K562 (cell line): Measurements from ENCODE around the gene FERMT3. TPM values are rescaled to one million over a fixed set of nuclear protein-coding genes. Genes with fewer than 3 reads are reported as not detected.

Experiments
- ARID1B ChIP-seq: fragments of 450-650 bp; IDR thresholded peaks from 2 replicates; pipeline ENCODE4 v1.6.1; 2016; ENCODE audit warnings: antibody characterized with exemption, mild to moderate bottlenecking, inconsistent platforms
- ASH1L ChIP-seq: fragments of 450-650 bp; IDR thresholded peaks from 2 replicates; pipeline ENCODE4 v1.6.1; 2018; ENCODE audit warnings: borderline replicate concordance, mild to moderate bottlenecking, low read depth; ENCODE audit not compliant: partially characterized antibody
- E2F6 ChIP-seq, 2 experiments: IDR thresholded peaks; 2 replicates each; pipeline ENCODE4 v1.6.1; 2011; ENCODE audit warnings: borderline replicate concordance in 1 of 2, control low read depth in 1 of 2, low read depth in 1 of 2, low read length in 1 of 2, mild to moderate bottlenecking in 1 of 2, mixed read lengths in 1 of 2, moderate library complexity in 1 of 2; ENCODE audit not compliant: insufficient read depth in 1 of 2, insufficient read length in 1 of 2, poor library complexity in 1 of 2, severe bottlenecking in 1 of 2; ENCODE audit errors: extremely low read depth in 1 of 2
- ESRRA ChIP-seq: fragments of 450-650 bp; IDR thresholded peaks from 2 replicates; pipeline ENCODE4 v1.6.1; 2014; ENCODE audit warnings: low read depth, mild to moderate bottlenecking, moderate library complexity, borderline replicate concordance
- ILK ChIP-seq: fragments of 450-650 bp; IDR thresholded peaks from 2 replicates; pipeline ENCODE4 v1.6.1; 2016; ENCODE audit warnings: missing genetic modification characterization, low read depth, mild to moderate bottlenecking, missing compliant biosample characterization, moderate library complexity, borderline replicate concordance
- MCM2 ChIP-seq: fragments of 450-650 bp; IDR thresholded peaks from 2 replicates; pipeline ENCODE4 v1.6.1; 2017; ENCODE audit warnings: low read depth, mild to moderate bottlenecking
- MIER1 ChIP-seq: fragments of 450-650 bp; IDR thresholded peaks from 2 replicates; pipeline ENCODE4 v1.6.1; 2016; ENCODE audit warnings: antibody characterized with exemption, mild to moderate bottlenecking, low read depth
- NCOA1 ChIP-seq: fragments of 450-650 bp; IDR thresholded peaks from 2 replicates; pipeline ENCODE4 v1.6.1; 2016; ENCODE audit warnings: low read depth
- SMAD1 ChIP-seq: fragments of 150-350 bp; IDR thresholded peaks from 2 replicates; pipeline ENCODE4 v1.6.1; 2014; ENCODE audit warnings: low read length, low read depth; ENCODE audit not compliant: partially characterized antibody
- SMARCE1 ChIP-seq: fragments of 450-650 bp; IDR thresholded peaks from 2 replicates; pipeline ENCODE4 v1.7.1; 2016; ENCODE audit warnings: mild to moderate bottlenecking
- SMC3 ChIP-seq: conservative IDR thresholded peaks from 2 replicates; pipeline ENCODE4 v1.6.1; 2011; ENCODE audit warnings: low read depth, low read length, improper control_type of control experiment; ENCODE audit not compliant: insufficient read depth
- STAG1 ChIP-seq: sonication (generic); formaldehyde crosslinking; IDR thresholded peaks from 2 replicates; pipeline ENCODE4 v1.5.0; 2020; ENCODE audit warnings: missing genetic modification reagents, borderline replicate concordance
- ZC3H8 ChIP-seq: fragments of 450-650 bp; IDR thresholded peaks from 2 replicates; pipeline ENCODE4 v1.6.1; 2017
- ZKSCAN8 ChIP-seq: fragments of 200-800 bp; sonication (Bioruptor generic); IDR thresholded peaks from 2 replicates; pipeline ENCODE4 v1.6.1; 2016; ENCODE audit warnings: missing genetic modification characterization, missing compliant biosample characterization
- ZNF121 ChIP-seq: sonication (generic); formaldehyde crosslinking; conservative IDR thresholded peaks from 2 replicates; pipeline ENCODE4 v1.8.0; 2022; ENCODE audit warnings: missing genetic modification reagents
- ZNF24 ChIP-seq: fragments of 450-650 bp; IDR thresholded peaks from 2 replicates; pipeline ENCODE4 v1.6.1; 2016
- polyA plus RNA-seq, 8 experiments: library from polyadenylated mRNA; depleted of rRNA in 4 of 8; stranded (reverse) in 5 of 8; unstranded in 3 of 8; fragments of >200 nt; fragmentation: Nextera tagmentation in 2 of 8; fragmentation: Illumina TruSeq in 1 of 8; extraction: Ambion mirVana in 2 of 8; extraction: Trizol in 1 of 8; gene quantifications; 2 replicates each; pipeline versions ENCODE4 v1.2.1 to v1.2.3, GENCODE V29; 2011 to 2014; ENCODE audit warnings: inconsistent platforms in 1 of 8, missing spikeins in 1 of 8
- total RNA-seq, 7 experiments: library from RNA; depleted of rRNA in 6 of 7; stranded (reverse); fragments of >200 nt in 6 of 7; fragmentation: Illumina TruSeq in 2 of 7; extraction: Trizol in 2 of 7; gene quantifications; 2 replicates each; pipeline versions ENCODE4 v1.2.1 to v1.2.3, GENCODE V29; 2011 to 2021; ENCODE audit warnings: low replicate concordance in 1 of 7
- TF ChIP-seq, protein P1 (sequence below): conservative IDR thresholded peaks from 2 replicates; pipeline ENCODE4 v1.6.1; 2011; ENCODE audit warnings: low read depth, mild to moderate bottlenecking, low read length; ENCODE audit not compliant: control insufficient read depth
- TF ChIP-seq, protein P2 (sequence below): sonication (generic); formaldehyde crosslinking; IDR thresholded peaks from 2 replicates; pipeline ENCODE4 v1.8.1; 2022; ENCODE audit warnings: missing genetic modification reagents
- TF ChIP-seq, protein P3 (sequence below): sonication (generic); formaldehyde crosslinking; IDR thresholded peaks from 2 replicates; pipeline ENCODE4 v1.8.0; 2022; ENCODE audit warnings: mild to moderate bottlenecking, missing genetic modification reagents
- TF ChIP-seq, protein P4 (sequence below): fragments of 250-450 bp; sonication (Bioruptor Pico); IDR thresholded peaks from 2 replicates; pipeline ENCODE4 v1.4.0; 2020; ENCODE audit warnings: mild to moderate bottlenecking, moderate library complexity

The FERMT3 gene
- total and polyA plus RNA-seq, 9 of the 15 experiments (the other 6 are each of a cell fraction or from before 2014, with no cell fraction given), result 3.2 to 275 (median 79.7) TPM

GRCh38 chr11:64245797-64246620 lies 39.5 kb downstream of the FERMT3 start (continued):
- peak; percentile 70 for TF ChIP-seq ARID1B
- TF ChIP-seq STAG1 (CRISPR knock-in tag), result no peak
- no peak for TF ChIP-seq NCOA1
- TF ChIP-seq, protein P1, sequence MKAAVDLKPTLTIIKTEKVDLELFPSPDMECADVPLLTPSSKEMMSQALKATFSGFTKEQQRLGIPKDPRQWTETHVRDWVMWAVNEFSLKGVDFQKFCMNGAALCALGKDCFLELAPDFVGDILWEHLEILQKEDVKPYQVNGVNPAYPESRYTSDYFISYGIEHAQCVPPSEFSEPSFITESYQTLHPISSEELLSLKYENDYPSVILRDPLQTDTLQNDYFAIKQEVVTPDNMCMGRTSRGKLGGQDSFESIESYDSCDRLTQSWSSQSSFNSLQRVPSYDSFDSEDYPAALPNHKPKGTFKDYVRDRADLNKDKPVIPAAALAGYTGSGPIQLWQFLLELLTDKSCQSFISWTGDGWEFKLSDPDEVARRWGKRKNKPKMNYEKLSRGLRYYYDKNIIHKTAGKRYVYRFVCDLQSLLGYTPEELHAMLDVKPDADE, result peak; percentile 26; the same call in 1 of the 2 replicates
- TF ChIP-seq, protein P2, sequence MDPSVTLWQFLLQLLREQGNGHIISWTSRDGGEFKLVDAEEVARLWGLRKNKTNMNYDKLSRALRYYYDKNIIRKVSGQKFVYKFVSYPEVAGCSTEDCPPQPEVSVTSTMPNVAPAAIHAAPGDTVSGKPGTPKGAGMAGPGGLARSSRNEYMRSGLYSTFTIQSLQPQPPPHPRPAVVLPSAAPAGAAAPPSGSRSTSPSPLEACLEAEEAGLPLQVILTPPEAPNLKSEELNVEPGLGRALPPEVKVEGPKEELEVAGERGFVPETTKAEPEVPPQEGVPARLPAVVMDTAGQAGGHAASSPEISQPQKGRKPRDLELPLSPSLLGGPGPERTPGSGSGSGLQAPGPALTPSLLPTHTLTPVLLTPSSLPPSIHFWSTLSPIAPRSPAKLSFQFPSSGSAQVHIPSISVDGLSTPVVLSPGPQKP (CRISPR knock-in tag), result no peak
- TF ChIP-seq ESRRA, result peak; percentile 11; the same call in 1 of the 2 replicates
- TF ChIP-seq, protein P3, sequence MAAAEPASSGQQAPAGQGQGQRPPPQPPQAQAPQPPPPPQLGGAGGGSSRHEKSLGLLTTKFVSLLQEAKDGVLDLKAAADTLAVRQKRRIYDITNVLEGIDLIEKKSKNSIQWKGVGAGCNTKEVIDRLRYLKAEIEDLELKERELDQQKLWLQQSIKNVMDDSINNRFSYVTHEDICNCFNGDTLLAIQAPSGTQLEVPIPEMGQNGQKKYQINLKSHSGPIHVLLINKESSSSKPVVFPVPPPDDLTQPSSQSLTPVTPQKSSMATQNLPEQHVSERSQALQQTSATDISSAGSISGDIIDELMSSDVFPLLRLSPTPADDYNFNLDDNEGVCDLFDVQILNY, result no peak
- TF ChIP-seq E2F6 (IDR thresholded peaks at IDR 0.05; ENCODE audit: borderline replicate concordance in 1 of 2, extremely low read depth in 1 of 2, insufficient read depth in 1 of 2, insufficient read length in 1 of 2, low read depth in 1 of 2, low read length in 1 of 2, poor library complexity in 1 of 2, severe bottlenecking in 1 of 2), result no peak
- TF ChIP-seq ILK (tag), result no peak
- TF ChIP-seq SMARCE1, result peak; percentile 72
- no peak for TF ChIP-seq ZNF121 (CRISPR knock-in tag)
- no peak for TF ChIP-seq ZC3H8
- no peak for TF ChIP-seq ZKSCAN8 (CRISPR knock-in tag)
- no peak for TF ChIP-seq SMAD1
- TF ChIP-seq MIER1, result no peak
- TF ChIP-seq ZNF24, result 0 out of 2 replicates have a peak, but pooled peaks have one; percentile 39
- no peak for TF ChIP-seq ASH1L
- no peak for TF ChIP-seq SMC3
- no peak for TF ChIP-seq MCM2
- TF ChIP-seq, protein P4, sequence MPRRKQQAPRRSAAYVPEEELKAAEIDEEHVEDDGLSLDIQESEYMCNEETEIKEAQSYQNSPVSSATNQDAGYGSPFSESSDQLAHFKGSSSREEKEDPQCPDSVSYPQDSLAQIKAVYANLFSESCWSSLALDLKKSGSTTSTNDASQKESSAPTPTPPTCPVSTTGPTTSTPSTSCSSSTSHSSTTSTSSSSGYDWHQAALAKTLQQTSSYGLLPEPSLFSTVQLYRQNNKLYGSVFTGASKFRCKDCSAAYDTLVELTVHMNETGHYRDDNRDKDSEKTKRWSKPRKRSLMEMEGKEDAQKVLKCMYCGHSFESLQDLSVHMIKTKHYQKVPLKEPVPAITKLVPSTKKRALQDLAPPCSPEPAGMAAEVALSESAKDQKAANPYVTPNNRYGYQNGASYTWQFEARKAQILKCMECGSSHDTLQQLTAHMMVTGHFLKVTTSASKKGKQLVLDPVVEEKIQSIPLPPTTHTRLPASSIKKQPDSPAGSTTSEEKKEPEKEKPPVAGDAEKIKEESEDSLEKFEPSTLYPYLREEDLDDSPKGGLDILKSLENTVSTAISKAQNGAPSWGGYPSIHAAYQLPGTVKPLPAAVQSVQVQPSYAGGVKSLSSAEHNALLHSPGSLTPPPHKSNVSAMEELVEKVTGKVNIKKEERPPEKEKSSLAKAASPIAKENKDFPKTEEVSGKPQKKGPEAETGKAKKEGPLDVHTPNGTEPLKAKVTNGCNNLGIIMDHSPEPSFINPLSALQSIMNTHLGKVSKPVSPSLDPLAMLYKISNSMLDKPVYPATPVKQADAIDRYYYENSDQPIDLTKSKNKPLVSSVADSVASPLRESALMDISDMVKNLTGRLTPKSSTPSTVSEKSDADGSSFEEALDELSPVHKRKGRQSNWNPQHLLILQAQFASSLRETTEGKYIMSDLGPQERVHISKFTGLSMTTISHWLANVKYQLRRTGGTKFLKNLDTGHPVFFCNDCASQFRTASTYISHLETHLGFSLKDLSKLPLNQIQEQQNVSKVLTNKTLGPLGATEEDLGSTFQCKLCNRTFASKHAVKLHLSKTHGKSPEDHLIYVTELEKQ (CRISPR knock-in tag), result no peak
